Upper lobe of right lung (tissue), 1 donor: ENCODE results near the gene TRMT6. TPM values are rescaled to one million over a fixed set of nuclear protein-coding genes. Genes with fewer than 3 reads are reported as not detected.
A peak's percentile ranks its signal among the peaks of the same experiment; 100 is the strongest.

ENCODE experiments used
- ATAC-seq: fragments of 200-7000 bp; cut with Tn5 transposase; one replicate; pipeline ENCODE4 v1.9.1; 2020; ENCODE audit warnings: mild to moderate bottlenecking, moderate library complexity
- DNase-seq: peaks from one replicate; pipeline ENCODE4 v3.0.0-alpha.2; 2020
- H3K27ac ChIP-seq: fragments of 200-600 bp; one replicate; pipeline ENCODE4 v1.8.0; 2022
- H3K27me3 ChIP-seq: fragments of 200-600 bp; one replicate; pipeline ENCODE4 v1.8.0; 2022; ENCODE audit warnings: mild to moderate bottlenecking
- H3K36me3 ChIP-seq: fragments of 200-600 bp; one replicate; pipeline ENCODE4 v1.8.0; 2022
- H3K4me1 ChIP-seq: fragments of 200-600 bp; one replicate; pipeline ENCODE4 v1.8.0; 2022
- H3K4me3 ChIP-seq: fragments of 200-600 bp; one replicate; pipeline ENCODE4 v1.8.0; 2022; ENCODE audit warnings: mild to moderate bottlenecking
- H3K9me3 ChIP-seq: fragments of 200-600 bp; one replicate; pipeline ENCODE4 v1.8.0; 2022
- intact Hi-C: fragments of 100-400 bp; cut with DNase I; formaldehyde crosslinking; loops from one replicate; pipeline ENCODE4 v1.11.0; 2022
- total RNA-seq: library from RNA; stranded (reverse); fragmentation: NEBNext Ultra II Directional; extraction: Animal tissue kit (Norgen Biotek cat#: 25700); gene quantifications from one replicate; pipeline ENCODE4 v1.2.1, GENCODE V29; 2021
- TF ChIP-seq, protein P1 (sequence below): fragments of 200-600 bp; IDR thresholded peaks from one replicate; pipeline ENCODE4 v1.8.0; 2022; ENCODE audit warnings: antibody characterized with exemption
- donor health status: DM: no; HTN: yes; CAD: no; lungs with severe emphysema.

The TRMT6 gene
- total RNA-seq, 1 donor from 2014 or later, result 8.5 TPM

DNA sequence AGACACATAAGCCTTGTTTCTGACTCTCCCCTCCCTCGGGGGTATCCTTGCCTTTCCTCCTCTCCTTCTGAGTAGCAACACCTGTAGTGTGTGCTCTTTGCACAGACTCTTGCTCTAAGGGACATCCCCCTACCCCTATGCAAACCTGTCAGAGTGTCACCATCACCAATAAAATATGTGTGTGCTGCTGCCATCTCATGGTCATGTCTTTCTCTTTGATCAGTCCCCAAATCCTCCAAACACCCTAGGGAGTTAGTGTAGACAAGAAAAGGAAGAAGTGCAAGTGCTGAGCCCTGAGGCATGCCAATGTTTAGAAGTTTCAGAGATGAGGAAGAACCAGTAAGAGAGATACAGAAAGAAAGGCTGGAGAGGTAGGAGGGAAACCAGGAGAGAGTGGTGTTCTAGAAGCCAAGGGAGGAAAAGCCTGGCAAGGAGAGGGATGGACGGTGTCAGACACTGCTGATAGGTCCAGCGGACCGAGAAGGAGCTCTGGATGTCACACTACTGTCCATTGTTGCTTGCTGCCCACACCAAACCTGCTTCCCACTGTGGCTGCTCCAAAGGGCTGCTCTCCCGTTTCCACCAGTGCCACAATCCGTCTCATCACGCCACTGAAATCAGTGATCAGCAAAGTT lies 16.4 kb downstream of the TRMT6 start:
- DNase-seq, result no peak
- peak; percentile 21 for ATAC-seq
- no peak overlapping the region for H3K4me3 ChIP-seq
- H3K27ac ChIP-seq, result no peak overlapping the region
- H3K9me3 ChIP-seq, result no peaks in the 10 kb centered on the region
- no peaks in the 10 kb centered on the region for H3K4me1 ChIP-seq
- intact Hi-C loops, result no loop called here
- no peaks in the 10 kb centered on the region for H3K27me3 ChIP-seq
- TF ChIP-seq, protein P1, sequence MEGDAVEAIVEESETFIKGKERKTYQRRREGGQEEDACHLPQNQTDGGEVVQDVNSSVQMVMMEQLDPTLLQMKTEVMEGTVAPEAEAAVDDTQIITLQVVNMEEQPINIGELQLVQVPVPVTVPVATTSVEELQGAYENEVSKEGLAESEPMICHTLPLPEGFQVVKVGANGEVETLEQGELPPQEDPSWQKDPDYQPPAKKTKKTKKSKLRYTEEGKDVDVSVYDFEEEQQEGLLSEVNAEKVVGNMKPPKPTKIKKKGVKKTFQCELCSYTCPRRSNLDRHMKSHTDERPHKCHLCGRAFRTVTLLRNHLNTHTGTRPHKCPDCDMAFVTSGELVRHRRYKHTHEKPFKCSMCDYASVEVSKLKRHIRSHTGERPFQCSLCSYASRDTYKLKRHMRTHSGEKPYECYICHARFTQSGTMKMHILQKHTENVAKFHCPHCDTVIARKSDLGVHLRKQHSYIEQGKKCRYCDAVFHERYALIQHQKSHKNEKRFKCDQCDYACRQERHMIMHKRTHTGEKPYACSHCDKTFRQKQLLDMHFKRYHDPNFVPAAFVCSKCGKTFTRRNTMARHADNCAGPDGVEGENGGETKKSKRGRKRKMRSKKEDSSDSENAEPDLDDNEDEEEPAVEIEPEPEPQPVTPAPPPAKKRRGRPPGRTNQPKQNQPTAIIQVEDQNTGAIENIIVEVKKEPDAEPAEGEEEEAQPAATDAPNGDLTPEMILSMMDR, result no peak
- H3K36me3 ChIP-seq, result peaks cover 15% of the 10 kb centered on the region

DNA sequence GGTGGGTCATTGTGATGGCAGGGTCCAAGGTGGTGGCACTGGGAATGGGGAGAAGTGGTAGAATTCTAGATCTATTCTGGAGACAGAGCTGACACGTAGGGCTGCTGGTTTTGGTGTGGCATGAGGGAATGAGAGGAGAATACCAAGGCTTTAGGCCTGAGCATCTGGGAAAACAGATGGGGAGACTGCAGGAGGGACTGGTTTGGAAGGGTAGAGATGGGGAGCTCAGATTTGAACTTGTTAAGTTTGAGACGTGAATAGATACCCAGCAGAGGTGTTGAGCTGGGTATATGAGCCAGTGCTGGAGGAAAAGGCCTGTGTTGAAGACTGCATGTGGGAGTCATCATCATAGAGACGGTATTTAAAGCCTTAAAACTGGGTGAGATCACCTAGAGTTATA lies 17.5 kb downstream of the TRMT6 start:
- H3K36me3 ChIP-seq, result peaks cover 5% of the 10 kb centered on the region
- H3K4me1 ChIP-seq, result no peaks in the 10 kb centered on the region
- TF ChIP-seq, protein P1, result no peak
- DNase-seq (no peak), ATAC-seq (no peak)
- H3K27ac ChIP-seq, result no peak overlapping the region
- H3K27me3 ChIP-seq, result no peaks in the 10 kb centered on the region
- intact Hi-C loops, result no loop called here
- no peak overlapping the region for H3K4me3 ChIP-seq
- no peaks in the 10 kb centered on the region for H3K9me3 ChIP-seq

DNA sequence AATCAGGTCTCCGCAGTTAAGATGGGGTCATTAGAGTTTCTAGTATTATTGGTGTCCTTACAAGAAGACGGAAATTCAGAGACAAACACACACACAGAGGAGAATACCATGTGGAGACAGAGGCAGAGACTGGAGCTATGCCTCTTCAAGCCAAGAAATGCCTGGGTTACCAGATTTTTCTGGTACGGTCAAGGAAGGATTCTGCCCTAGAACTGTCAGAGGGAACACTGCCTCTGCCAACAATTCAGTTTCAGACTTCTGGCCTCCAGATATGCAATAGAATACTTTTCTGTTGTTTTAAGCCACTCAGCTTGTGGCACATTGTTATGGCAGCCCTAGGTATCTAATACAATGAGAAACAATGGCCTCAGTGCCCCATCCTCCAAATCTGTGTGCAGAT lies 18.9 kb downstream of the TRMT6 start:
- no peaks in the 10 kb centered on the region for H3K27me3 ChIP-seq
- no peaks in the 10 kb centered on the region for H3K9me3 ChIP-seq
- no peaks in the 10 kb centered on the region for H3K36me3 ChIP-seq
- ATAC-seq, result no peak
- DNase-seq, result no peak
- H3K4me3 ChIP-seq, result no peak overlapping the region
- H3K4me1 ChIP-seq, result no peaks in the 10 kb centered on the region
- intact Hi-C loops, result no loop called here
- TF ChIP-seq, protein P1, result no peak
- no peak overlapping the region for H3K27ac ChIP-seq

DNA sequence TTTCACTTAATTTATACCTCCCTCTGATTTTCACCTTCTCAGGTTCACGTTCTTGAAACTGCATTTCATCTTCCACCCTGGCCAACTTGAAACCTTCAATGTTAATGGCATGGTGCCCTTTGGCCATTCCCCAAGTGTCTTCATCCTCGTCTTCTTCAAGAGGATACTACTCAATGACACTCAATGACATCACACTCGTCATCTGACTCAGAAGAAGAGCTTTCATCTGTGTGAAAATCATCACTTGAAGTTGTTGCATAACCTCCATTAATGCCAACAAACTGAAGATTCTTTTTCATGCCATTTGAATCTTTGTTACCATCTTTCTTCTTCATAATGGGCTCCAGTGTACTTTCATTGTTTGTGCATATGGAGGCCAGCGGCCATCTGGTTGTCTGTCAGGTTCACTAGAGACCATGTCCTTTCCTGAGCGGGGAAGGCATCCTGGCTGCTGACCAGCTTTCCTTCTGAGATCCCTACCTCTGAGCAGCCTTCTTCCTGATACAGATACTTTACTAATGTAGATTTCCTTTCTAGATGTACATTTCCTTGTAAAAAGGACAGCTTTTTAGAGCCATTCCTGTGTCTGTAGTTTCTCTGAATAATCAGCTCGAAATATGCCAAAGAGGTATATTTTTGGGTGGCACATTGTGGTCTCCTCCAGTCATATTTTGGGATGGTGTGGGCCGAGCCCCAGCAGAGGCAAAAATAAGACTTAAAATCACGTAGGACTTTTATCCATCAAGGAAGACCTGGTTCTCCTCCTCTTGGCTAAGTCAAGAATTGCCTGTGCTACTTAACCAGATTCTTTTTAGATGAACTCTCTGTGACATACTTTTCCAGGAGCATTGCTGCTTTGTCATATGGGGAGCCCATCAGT lies 21.3 kb downstream of the TRMT6 start:
- ATAC-seq (no peak), DNase-seq (no peak)
- intact Hi-C loops, result no loop called here
- no peaks in the 10 kb centered on the region for H3K4me1 ChIP-seq
- no peaks in the 10 kb centered on the region for H3K9me3 ChIP-seq
- H3K4me3 ChIP-seq, result no peak overlapping the region
- TF ChIP-seq, protein P1, result no peak
- H3K27me3 ChIP-seq, result no peaks in the 10 kb centered on the region
- H3K36me3 ChIP-seq, result no peaks in the 10 kb centered on the region
- no peak overlapping the region for H3K27ac ChIP-seq

DNA sequence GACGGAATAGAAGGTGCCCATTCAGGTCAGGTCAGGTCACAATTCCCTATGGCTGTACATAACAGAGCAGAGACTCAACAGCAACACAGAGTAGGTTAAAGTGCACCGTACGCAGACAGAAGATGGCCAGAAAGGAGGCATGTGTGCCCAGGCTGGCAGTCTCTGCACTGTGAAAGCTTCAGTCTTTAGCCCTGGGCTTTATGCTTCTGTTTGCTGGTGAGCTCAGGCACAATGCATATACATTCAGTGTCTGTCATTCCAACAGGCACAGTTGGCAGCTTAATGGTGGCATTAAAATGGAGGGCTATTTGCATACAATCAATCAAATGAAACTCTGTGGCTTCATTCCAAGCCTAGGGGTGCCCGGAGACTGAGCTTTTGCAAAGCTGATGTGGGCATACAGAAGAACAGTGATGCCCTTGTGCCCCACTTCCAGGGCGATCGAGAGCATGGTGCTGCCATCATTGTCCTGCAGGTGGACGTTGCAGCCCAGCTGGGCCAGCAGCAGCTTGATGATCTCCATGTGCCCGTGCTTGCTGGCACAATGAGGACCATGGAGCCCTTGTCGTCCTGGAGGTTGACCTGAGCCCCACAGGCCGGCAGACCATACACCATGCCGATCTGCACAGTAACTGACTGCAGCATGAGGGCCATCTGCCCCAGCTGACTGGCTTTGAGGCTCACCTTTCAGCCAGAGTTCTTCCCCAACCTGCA lies 22.4 kb downstream of the TRMT6 start:
- intact Hi-C loops, result no loop called here
- no peak overlapping the region for H3K27ac ChIP-seq
- H3K27me3 ChIP-seq, result no peaks in the 10 kb centered on the region
- H3K4me3 ChIP-seq, result no peak overlapping the region
- TF ChIP-seq, protein P1, result no peak
- H3K4me1 ChIP-seq, result no peaks in the 10 kb centered on the region
- no peak for DNase-seq
- H3K9me3 ChIP-seq, result no peaks in the 10 kb centered on the region
- ATAC-seq, result no peak
- H3K36me3 ChIP-seq, result no peaks in the 10 kb centered on the region
